NCI-H2196 treated with DMSO at 0.1 percent for 48 hours (cell line): ENCODE results near the gene UCP2.
"Not testable (repeated sequence)": the region's sequence is repeated elsewhere in the genome, so short reads cannot be mapped to it uniquely, and the experiment has no call there.

ENCODE experiments used
- DNase-seq: peaks from one replicate; lab custom pipeline; 2025; ENCODE audit not compliant: unreplicated experiment; lab: John Stamatoyannopoulos, UW

Gene UCP2

GRCh38 chr11:73996161-73996747 lies 13.6 kb upstream of the UCP2 start:
- DNase-seq: no peak

- DNase-seq: no peak
These were observed 13.1 kb upstream of the UCP2 start for GRCh38 chr11:73995731-73996130.

GRCh38 chr11:73995247-73995646 lies 12.6 kb upstream of the UCP2 start:
- DNase-seq: no peak

DNA sequence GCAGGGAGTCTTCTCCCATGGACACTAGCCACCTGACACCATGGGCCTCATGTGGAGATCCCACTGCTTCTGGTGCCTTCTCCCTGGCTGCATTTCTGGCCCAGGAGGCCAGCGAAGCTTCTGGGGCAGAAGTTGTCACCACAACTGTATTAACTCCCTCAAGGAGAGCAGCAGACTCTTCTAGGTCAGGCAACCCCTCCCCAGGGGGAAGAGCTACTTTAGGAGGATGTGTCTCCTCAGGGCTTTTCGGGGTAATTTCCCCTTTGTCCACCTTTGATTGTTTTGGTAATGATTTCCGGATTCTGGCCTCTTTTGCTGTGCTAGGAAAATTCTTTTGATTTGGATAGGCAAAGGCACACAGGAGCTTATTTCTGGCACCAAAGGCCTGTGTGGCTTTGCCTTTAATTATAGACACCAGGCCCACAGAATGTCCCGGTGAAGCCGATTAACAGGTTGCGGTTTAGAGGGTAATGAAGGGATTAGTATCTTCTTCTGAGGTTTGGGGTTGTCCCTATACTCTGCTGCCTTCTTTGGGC lies 8.9 kb upstream of the UCP2 start:
- DNase-seq: no peak

- DNase-seq: no peak
These were observed 8.1 kb upstream of the UCP2 start for GRCh38 chr11:73990730-73991129.

GRCh38 chr11:73989156-73989555 lies 6.5 kb upstream of the UCP2 start:
- DNase-seq: no peak

DNA sequence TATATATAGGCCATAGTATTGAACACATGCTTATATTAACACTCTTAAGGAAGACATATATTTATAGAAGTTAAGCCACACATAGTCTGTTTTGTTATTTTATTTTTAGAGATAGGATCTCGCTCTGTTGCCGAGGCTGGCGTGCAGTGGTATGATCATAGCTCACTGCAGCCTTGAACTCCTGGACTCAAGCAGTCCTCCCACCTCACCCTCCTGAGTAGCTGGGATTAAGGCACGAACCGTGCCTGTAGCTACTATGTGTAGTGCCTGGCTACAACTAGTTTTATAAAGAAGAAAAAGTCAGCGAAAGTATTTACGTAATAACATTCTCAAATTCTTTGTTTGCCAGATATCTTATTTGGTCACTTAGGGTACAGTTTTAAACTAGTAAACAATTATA lies 5.6 kb upstream of the UCP2 start:
- DNase-seq: no peak

GRCh38 chr11:73985661-73986060 lies 3.0 kb upstream of the UCP2 start:
- DNase-seq: not testable (repeated sequence)

DNA sequence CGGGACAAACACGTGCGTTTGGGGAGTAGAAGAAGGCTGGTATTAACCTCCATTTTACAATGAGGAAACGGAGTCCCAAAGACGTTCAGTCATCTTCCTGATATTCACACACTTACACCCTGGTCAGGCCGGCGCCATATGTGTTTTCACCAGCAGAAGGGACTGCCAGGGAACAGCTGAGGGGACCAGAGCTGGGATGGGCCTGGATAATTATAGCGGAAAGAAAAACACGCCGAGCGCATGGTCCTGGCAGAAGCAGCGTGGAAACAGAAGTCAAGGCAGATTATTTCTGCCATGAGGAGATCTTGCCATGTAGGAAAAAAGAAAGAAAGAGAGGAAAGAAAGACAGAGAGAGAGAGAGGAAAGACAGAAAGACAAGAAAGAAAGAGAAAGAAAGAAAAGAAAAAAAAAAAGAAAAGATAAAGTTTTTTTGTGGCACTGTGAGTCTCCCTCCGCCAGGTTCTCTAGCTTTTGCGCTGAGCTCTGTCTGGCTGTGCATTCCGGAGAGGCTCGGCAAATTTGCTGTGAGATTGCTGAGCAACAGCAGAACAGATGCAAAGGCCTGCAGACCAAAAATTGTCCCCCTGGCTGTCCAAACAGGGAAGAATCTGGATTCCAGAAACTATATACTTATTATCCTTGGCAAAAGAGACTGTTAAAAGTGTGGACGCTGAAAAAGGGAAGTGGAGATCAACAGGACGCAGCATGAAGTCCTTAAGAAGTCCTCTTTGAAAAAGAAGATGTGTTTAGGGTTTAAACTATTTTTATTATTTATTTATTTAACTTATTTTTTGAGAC lies 1.3 kb upstream of the UCP2 start:
- no peak for DNase-seq

- DNase-seq: peak; percentile 98
These were observed 522 bp upstream of the UCP2 start for GRCh38 chr11:73982990-73983740.

- no peak for DNase-seq
These were observed 1.4 kb downstream of the UCP2 start for GRCh38 chr11:73981051-73981805.

DNA sequence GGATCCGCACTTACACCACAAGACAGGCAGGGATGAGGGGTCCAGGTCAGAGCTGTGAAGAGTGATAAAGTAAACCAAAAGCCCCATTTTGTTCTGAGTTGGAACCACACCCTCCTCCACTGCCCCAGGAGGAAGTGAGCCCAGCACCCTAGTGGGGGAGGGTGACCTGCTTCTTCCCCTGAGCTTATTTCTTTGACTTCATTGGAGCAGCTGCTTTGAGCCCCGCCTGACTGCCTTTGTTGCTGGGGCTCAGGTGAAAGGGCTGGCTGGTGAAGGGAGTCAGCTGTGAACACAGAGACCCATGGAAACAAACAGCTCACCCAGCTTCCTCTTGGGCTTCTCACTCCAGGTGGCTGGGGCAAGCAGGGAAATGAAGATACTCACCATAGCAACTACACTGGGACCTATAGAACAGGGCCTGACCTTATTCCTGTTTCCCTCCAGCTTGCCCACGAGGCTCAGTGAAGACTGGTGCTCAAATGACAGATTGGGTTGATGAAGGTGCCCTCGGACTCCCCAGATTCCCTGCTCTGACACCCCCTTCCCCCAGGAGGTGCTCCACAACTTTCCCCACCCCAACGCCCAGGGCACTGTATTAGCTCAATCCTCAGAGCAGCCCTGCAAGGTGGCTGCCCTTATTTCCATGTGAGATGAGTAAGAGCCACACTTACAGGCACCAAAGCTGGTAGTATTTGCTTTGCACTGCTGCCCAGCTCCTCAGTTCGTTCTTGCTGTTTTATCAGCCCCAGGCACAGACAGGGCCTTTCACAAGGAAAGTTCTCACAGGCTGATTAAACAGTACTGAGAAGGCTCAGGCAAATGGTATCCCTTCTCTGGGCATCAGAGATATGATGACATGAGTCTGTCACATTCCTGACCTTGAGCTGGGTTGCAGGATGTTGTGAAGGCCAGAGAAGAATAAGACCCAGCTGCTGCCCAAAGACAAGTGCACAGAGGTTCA lies 2.4 kb downstream of the UCP2 start:
- peak; percentile 91 for DNase-seq

DNA sequence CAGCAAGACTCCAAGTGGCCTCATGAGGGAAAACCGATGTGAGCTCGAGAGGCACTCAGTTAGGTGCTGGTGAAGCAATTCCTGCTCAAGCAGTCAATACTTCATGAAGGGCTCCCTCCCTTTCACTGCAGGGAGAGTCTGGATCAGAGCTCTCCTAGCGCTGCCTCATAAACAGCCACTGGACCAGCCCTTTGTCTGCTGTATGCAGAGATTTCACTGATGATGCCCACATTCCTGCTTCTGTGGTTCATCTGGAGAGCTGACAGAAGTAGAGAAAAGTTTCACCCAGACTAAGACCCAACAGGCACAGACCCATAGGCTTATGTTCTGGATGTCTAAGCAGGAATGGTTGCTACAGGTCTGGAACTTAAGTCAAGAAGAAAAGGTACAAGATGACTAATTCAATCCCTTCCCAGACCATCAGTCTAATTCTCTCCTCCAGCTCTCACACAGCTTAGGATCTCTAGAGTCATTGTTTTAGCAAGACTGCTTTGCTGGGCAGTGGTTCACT lies 4.0 kb downstream of the UCP2 start:
- DNase-seq: no peak

DNA sequence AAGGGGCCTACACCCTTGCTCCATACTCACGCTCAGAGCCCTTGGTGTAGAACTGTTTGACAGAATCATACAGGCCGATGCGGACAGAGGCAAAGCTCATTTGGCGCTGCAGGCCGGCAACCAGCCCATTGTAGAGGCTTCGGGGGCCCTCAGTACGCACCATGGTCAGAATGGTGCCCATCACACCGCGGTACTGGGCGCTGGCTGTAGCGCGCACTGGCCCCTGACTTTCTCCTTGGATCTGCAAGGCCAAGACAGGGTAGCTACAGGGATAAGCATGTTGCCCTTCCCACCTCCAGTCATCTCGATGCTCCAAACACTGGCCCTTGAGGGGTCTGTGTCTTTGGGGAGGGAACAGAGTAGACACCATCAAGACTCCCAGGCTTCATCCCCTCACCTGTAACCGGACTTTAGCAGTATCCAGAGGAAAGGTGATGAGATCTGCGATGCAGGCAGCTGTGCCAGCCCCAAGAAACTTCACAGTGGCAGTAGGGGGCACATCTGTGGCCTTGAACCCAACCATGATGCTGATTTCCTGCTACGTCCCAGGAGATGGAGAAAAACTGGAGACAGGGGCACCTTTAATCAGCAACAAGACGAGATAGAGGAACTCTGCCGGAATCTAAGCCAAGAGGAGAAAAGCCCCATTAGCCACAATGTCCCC lies 4.7 kb downstream of the UCP2 start:
- no peak for DNase-seq

DNA sequence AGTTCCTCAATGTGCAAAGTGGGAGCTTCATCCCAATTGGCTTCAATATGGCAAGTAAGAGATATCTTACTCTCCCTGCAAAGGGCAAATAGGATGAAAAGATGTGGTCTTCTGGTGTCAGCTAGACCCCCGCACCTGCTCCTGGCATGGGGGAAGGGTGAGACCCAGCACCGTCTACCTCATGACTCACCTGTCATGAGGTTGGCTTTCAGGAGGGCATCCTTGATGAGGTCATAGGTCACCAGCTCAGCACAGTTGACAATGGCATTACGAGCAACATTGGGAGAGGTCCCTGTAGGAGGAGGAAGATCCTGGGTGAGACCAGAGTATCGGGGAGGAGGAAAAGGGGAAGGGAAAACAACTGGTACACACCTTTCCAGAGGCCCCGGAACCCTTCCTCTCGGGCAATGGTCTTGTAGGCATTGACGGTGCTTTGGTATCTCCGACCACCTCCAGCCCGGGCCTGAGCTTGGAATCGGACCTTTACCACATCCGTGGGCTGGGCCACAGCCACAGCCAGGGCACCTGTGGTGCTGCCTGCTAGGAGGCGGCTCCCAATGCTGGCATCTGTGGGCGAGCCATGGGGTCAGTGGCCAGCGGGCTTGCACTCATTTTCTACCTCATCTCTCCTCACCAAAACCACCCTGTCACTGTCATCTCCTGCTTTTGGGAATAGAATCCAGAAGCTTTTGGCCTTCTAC lies 6.0 kb downstream of the UCP2 start:
- no peak for DNase-seq

DNA sequence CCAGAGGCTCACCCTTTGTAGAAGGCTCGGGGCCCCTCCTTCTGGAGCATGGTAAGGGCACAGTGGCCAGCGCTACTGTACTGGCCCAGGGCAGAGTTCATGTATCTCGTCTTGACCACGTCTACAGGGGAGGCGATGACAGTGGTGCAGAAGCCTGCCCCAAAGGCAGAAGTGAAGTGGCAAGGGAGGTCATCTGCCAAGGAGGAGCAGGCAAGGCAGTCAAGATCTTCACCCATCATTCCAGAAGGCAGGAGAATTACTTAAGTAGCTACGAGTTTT lies 7.2 kb downstream of the UCP2 start:
- no peak for DNase-seq

DNA sequence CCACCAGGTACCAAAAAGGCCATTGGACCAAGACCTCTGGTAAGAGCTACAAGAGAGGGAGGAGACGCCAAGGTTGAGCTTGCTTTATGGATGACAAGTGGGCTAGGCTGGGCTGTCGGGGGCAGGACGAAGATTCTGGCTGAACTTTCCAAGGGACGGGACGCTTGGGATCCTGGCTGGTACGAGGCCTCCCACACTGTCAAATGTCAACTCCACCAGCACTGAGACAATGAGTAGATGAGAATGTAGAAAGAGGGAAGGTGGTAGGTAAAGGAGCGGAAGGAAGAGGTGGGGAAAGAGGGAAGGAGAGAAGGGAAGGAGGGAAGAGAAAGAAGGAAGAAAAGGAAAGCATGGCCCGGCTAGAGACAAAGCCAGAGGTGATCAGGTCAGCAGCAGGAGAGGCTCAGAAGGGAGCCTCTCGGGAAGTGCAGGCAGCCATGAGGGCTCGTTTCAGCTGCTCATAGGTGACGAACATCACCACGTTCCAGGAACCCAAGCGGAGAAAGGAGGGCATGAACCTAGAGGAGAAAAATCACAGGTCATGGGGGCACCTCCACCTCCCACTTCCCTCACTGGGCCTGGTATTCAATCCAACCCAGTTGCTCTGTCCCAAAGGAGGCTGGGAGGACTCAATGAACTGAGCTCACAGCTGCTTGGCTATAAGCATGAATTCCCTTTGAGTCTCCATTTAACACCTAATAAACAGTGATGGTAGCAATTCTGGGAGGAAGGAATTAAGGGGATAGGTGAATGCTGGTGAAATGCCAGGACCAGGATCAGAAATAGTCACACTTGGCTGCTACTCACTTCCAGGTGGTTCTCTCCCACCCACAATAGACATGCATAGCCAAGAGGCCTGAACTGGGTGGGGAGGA lies 7.8 kb downstream of the UCP2 start:
- DNase-seq: no peak
